GM12878 (cell line): ENCODE measurements around the gene PPM1A. TPM values are rescaled to one million over a fixed set of nuclear protein-coding genes. Genes with fewer than 3 reads are reported as not detected.

Source experiments
- ATAC-seq: fragments of 200-7000 bp; cut with Tn5 transposase; 3 replicates; pipeline ENCODE4 v1.9.1; 2020; ENCODE audit warnings: mild to moderate bottlenecking, moderate library complexity
- BruUV-seq: library from RNA; stranded (reverse); fragments of 400-500 nt; replicated peaks from 2 replicates; lab custom pipeline; 2021; lab: Mats Ljungman, UMichigan
- CTCF ChIA-PET: fragments of 300-600 bp; sonication (Branson Sonifier 250); formaldehyde crosslinking; extraction: SDS; loops from one replicate; lab custom pipeline; 2021; ENCODE audit warnings: inconsistent platforms; lab: Yijun Ruan, JAX
- POLR2A ChIA-PET: fragments of 350-600 bp; formaldehyde crosslinking; extraction: SDS; loops from one replicate; lab custom pipeline; 2021; ENCODE audit warnings: inconsistent platforms; lab: Charles Lee
- RAD21 ChIA-PET: fragments of 300-600 bp; sonication (Branson Sonifier 250); formaldehyde crosslinking; loops from one replicate; lab custom pipeline; 2023; ENCODE audit warnings: antibody characterized with exemption; ENCODE audit not compliant: unreplicated experiment; lab: Charles Lee
- SMC1A ChIA-PET: fragments of 300-600 bp; sonication (Branson Sonifier 250); formaldehyde crosslinking; loops from one replicate; lab custom pipeline; 2023; ENCODE audit not compliant: unreplicated experiment, uncharacterized antibody; lab: Charles Lee
- DNase-seq: peaks from one replicate; pipeline ENCODE4 v3.0.0-alpha.2; 2011; ENCODE audit warnings: low read depth, low spot score
- FAIRE-seq: peaks from 3 replicates; lab custom pipeline; 2011; peaks lifted over from hg19 to GRCh38; lab: Jason Lieb, UNC
- H2AFZ ChIP-seq: 2 replicates; pipeline ENCODE4 v1.6.0; 2011; ENCODE audit warnings: low read depth, low read length, control low read depth; ENCODE audit not compliant: control insufficient read depth
- H3K27ac ChIP-seq: 2 replicates; pipeline ENCODE4 v1.5.1; 2011; ENCODE audit warnings: control low read depth; ENCODE audit not compliant: control insufficient read depth, insufficient read depth
- H3K27me3 ChIP-seq, 2 experiments: replicated peaks in 1 of 2; 2 replicates each; pipeline versions ENCODE4 v1.6.0 to v1.6.1; 2011; ENCODE audit warnings: low read length in 1 of 2; ENCODE audit not compliant: control insufficient read depth in 2 of 2, insufficient read depth in 2 of 2
- H3K36me3 ChIP-seq, 2 experiments: 2 replicates each; pipeline ENCODE4 v1.5.1; 2011; ENCODE audit warnings: low read length in 1 of 2; ENCODE audit not compliant: control insufficient read depth in 2 of 2, insufficient read depth in 2 of 2
- H3K4me1 ChIP-seq: 2 replicates; pipeline ENCODE4 v1.6.1; 2011; ENCODE audit warnings: mild to moderate bottlenecking, low read length, moderate library complexity, mixed read lengths; ENCODE audit not compliant: control insufficient read depth, insufficient read depth
- H3K4me2 ChIP-seq: 2 replicates; pipeline ENCODE4 v1.6.0; 2011; ENCODE audit warnings: control low read depth; ENCODE audit not compliant: control insufficient read depth, insufficient read depth
- H3K4me3 ChIP-seq: fragments of 200-600 bp; sonication (generic); 2 replicates; pipeline ENCODE4 v1.5.1; 2016
- H3K79me2 ChIP-seq: 2 replicates; pipeline ENCODE4 v1.6.0; 2011; ENCODE audit warnings: low read length; ENCODE audit not compliant: control insufficient read depth, insufficient read depth
- H3K9ac ChIP-seq: 2 replicates; pipeline ENCODE4 v1.8.0; 2011; ENCODE audit warnings: low read length, control low read depth, mixed read lengths; ENCODE audit not compliant: control insufficient read depth, insufficient read depth
- H3K9me3 ChIP-seq: replicated peaks from 3 replicates; pipeline ENCODE4 v1.5.1; 2011; ENCODE audit warnings: mild to moderate bottlenecking, low read length; ENCODE audit not compliant: control insufficient read depth, insufficient read depth
- H4K20me1 ChIP-seq: 2 replicates; pipeline ENCODE4 v1.6.0; 2011; ENCODE audit not compliant: control insufficient read depth, insufficient read depth
- CEBPZ ChIP-seq: fragments of 150-350 bp; IDR thresholded peaks from 2 replicates; pipeline ENCODE4 v1.6.1; 2016; ENCODE audit warnings: low read depth, low read length
- CHD2 ChIP-seq: IDR thresholded peaks from 2 replicates; pipeline ENCODE4 v1.6.1; 2011; ENCODE audit warnings: low read depth, low read length, improper control_type of control experiment, borderline replicate concordance
- HDAC2 ChIP-seq: fragments of 200-600 bp; sonication (generic); IDR thresholded peaks from 2 replicates; pipeline ENCODE4 v1.6.1; 2017
- IKZF1 ChIP-seq: fragments of 450-650 bp; conservative IDR thresholded peaks from 2 replicates; pipeline ENCODE4 v1.6.1; 2017; ENCODE audit warnings: antibody characterized with exemption, mild to moderate bottlenecking
- NFYB ChIP-seq: IDR thresholded peaks from 2 replicates; pipeline ENCODE4 v1.6.1; 2011; ENCODE audit warnings: low read depth, mild to moderate bottlenecking, low read length, improper control_type of control experiment, moderate library complexity; ENCODE audit not compliant: insufficient read depth
- NR2C1 ChIP-seq: fragments of 450-650 bp; IDR thresholded peaks from 2 replicates; pipeline ENCODE4 v1.6.1; 2017; ENCODE audit warnings: antibody characterized with exemption, mild to moderate bottlenecking, moderate library complexity
- NRF1 ChIP-seq: conservative IDR thresholded peaks from 2 replicates; pipeline ENCODE4 v1.6.1; 2011; ENCODE audit warnings: mild to moderate bottlenecking, low read depth, low read length, improper control_type of control experiment
- POLR2AphosphoS2 ChIP-seq: IDR thresholded peaks from 2 replicates; pipeline ENCODE4 v1.6.1; 2011; ENCODE audit warnings: low read depth, mild to moderate bottlenecking, low read length, improper control_type of control experiment, moderate library complexity
- SREBF2 ChIP-seq: IDR thresholded peaks from 2 replicates; pipeline ENCODE4 v1.6.1; 2012; ENCODE audit warnings: mild to moderate bottlenecking, low read length
- TAF1 ChIP-seq: IDR thresholded peaks from 2 replicates; pipeline ENCODE4 v1.6.1; 2011; ENCODE audit warnings: mild to moderate bottlenecking, low read depth, low read length, borderline replicate concordance
- ZSCAN29 ChIP-seq: fragments of 450-650 bp; IDR thresholded peaks from 2 replicates; pipeline ENCODE4 v1.6.1; 2017; ENCODE audit warnings: mild to moderate bottlenecking, moderate library complexity
- WGBS: methylation state at CpG from one replicate; pipeline ENCODE4 v1.1.6; 2016; ENCODE audit warnings: low lambda C conversion rate; ENCODE audit not compliant: insufficient replicate concordance, insufficient coverage; ENCODE audit errors: missing lambda C conversion rate; 5-methylcytosine and 5-hydroxymethylcytosine counted together
- in situ Hi-C: fragments of 300-500 bp; cut with MboI; formaldehyde crosslinking; loops from 9 replicates; pipeline ENCODE4 v1.14.3; 2018; ENCODE audit warnings: mixed read lengths
- intact Hi-C: fragments of 100-400 bp; cut with micrococcal nuclease; formaldehyde crosslinking; loops from one replicate; pipeline ENCODE4 v1.14.2; 2022; ENCODE audit not compliant: unreplicated experiment
- polyA plus RNA-seq, 11 experiments: library from polyadenylated mRNA; depleted of rRNA in 4 of 11; unstranded in 6 of 11; stranded (reverse) in 5 of 11; fragments of >200 nt; fragmentation: Nextera tagmentation in 4 of 11; fragmentation: Illumina TruSeq in 1 of 11; extraction: Ambion mirVana in 4 of 11; extraction: Trizol in 1 of 11; gene quantifications; 1 replicate in 1 of 11; 2 replicates in 10 of 11; pipeline versions ENCODE4 v1.2.1 to v1.2.3, GENCODE V29; 2011 to 2016; ENCODE audit warnings: inconsistent platforms in 2 of 11, missing spikeins in 2 of 11, low read depth in 1 of 11
- total RNA-seq, 4 experiments: library from RNA; depleted of rRNA in 3 of 4; stranded (reverse); fragments of >200 nt in 3 of 4; fragmentation: Illumina TruSeq in 1 of 4; extraction: Trizol in 1 of 4; gene quantifications; 2 replicates each; pipeline versions ENCODE4 v1.2.1 to v1.2.3, GENCODE V29; 2013 to 2021

The PPM1A gene
- total and polyA plus RNA-seq, 10 of the 15 experiments (the other 5 are each of a cell fraction or from before 2014, with no cell fraction given) = 16.8 to 124 (median 47.0) TPM

GRCh38 chr14:60278350-60278749 lies 29.3 kb downstream of the PPM1A start:
- no peaks in the 10 kb centered on the region for H3K27me3 ChIP-seq
- intact Hi-C loops = no loop called here
- TF ChIP-seq ZSCAN29 (no peak), SREBF2 (no peak), CHD2 (no peak), POLR2AphosphoS2 (no peak), NRF1 (no peak), CEBPZ (no peak), HDAC2 (no peak), NR2C1 (no peak), NFYB (no peak), TAF1 (no peak), IKZF1 (no peak)
- TF ChIP-seq, all 136 proteins: peak for 0
- DNase-seq (no peak), ATAC-seq (no peak), FAIRE-seq (no peak)
- Histone ChIP-seq H3K79me2 (peaks cover 60% of the 10 kb centered on the region), H3K4me3 (no peak overlapping the region), H3K4me1 (peaks cover 8% of the 10 kb centered on the region), H3K4me2 (no peak overlapping the region), H3K36me3 (peaks cover 5% of the 10 kb centered on the region in 2 experiments; a peak in 3 of 4 replicates), H3K9ac (no peak overlapping the region), H2AFZ (no peak overlapping the region), H4K20me1 (no peaks in the 10 kb centered on the region), H3K27ac (no peak overlapping the region), H3K9me3 (no peaks in the 10 kb centered on the region; the same call in 2 of the 3 replicates)
- in situ Hi-C loops = no loop called here
- CTCF ChIA-PET = no interaction called here
- BruUV-seq = TSS peak; percentile 1
- SMC1A ChIA-PET = no interaction called here
- RAD21 ChIA-PET = interaction anchor here (1.7 kb wide), 1 partner anchor 22 kb away, joined by 7 read pairs; no protein-coding TSS in a partner anchor
- 100% methylated on average over 2 of the region's 2 CpGs for WGBS
- POLR2A ChIA-PET = interaction anchor here (0.6 to 1.7 kb wide), 3 partner anchors 16 to 706 kb away, joined by 3 to 6 read pairs (median 4); no protein-coding TSS in a partner anchor
